NCI-H2196 (cell line): ENCODE measurements around the gene SRPRA.
"Not testable (repeated sequence)": the region's sequence is repeated elsewhere in the genome, so short reads cannot be mapped to it uniquely, and the experiment has no call there.

ENCODE experiments used
- DNase-seq: peaks from one replicate; lab custom pipeline; 2025; ENCODE audit not compliant: unreplicated experiment; lab: John Stamatoyannopoulos, UW

SRPRA gene

GRCh38 chr11:126268708-126269579, at the start of gene SRPRA, which contains the start of gene FOXRED1:
TSS of gene SRPRA (minus strand) at chr11:126268895. CDS start at chr11:126268804, 91 bp downstream.
TSS of gene FOXRED1 (plus strand) at chr11:126269154. CDS start at chr11:126269207, 53 bp downstream.
- DNase-seq = peak; percentile 99

GRCh38 chr11:126317756-126318573, 49.3 kb upstream of the SRPRA start:
- DNase-seq = peak; percentile 32

- DNase-seq = no peak
These were observed 48.7 kb upstream of the SRPRA start for GRCh38 chr11:126317432-126317755.

- DNase-seq = no peak
These were observed 45.1 kb upstream of the SRPRA start for GRCh38 chr11:126313826-126314225.

- DNase-seq = no peak
These were observed 44.3 kb upstream of the SRPRA start for GRCh38 chr11:126312961-126313360.

- no peak for DNase-seq
These were observed 43.0 kb upstream of the SRPRA start for GRCh38 chr11:126311401-126312291.

GRCh38 chr11:126310992-126311310, 42.3 kb upstream of the SRPRA start:
- no peak for DNase-seq

GRCh38 chr11:126310200-126310991, 41.7 kb upstream of the SRPRA start:
- DNase-seq = peak; percentile 82

- not testable (repeated sequence) for DNase-seq
These were observed 40.1 kb upstream of the SRPRA start for GRCh38 chr11:126308771-126309170.

- no peak for DNase-seq
These were observed 39.6 kb upstream of the SRPRA start for GRCh38 chr11:126308271-126308671.

GRCh38 chr11:126307706-126308105, 39.0 kb upstream of the SRPRA start:
- DNase-seq = peak; percentile 39

GRCh38 chr11:126305699-126306098, 37.0 kb upstream of the SRPRA start:
- DNase-seq = no peak

GRCh38 chr11:126304457-126305075, 35.9 kb upstream of the SRPRA start:
- DNase-seq = no peak

- peak; percentile 92 for DNase-seq
These were observed 35.1 kb upstream of the SRPRA start, which contains the start of gene DCPS for GRCh38 chr11:126303623-126304456. TSS of gene DCPS (plus strand) at chr11:126304060. CDS start at chr11:126304081, 21 bp downstream.

GRCh38 chr11:126297004-126297403, 28.3 kb upstream of the SRPRA start:
- no peak for DNase-seq

- no peak for DNase-seq
These were observed 25.0 kb upstream of the SRPRA start for GRCh38 chr11:126293726-126294125.

GRCh38 chr11:126290887-126291286, 22.2 kb upstream of the SRPRA start:
- DNase-seq = no peak

GRCh38 chr11:126288237-126288636, 19.5 kb upstream of the SRPRA start:
- no peak for DNase-seq

GRCh38 chr11:126284829-126285228, 16.1 kb upstream of the SRPRA start:
- peak; percentile 89 for DNase-seq
